GM19099 (cell line): ENCODE measurements around the gene OR5K4.

ENCODE experiments used
- POLR2A ChIP-seq: IDR thresholded peaks from 3 replicates; pipeline ENCODE4 v1.6.1; 2011; ENCODE audit warnings: low read depth; ENCODE audit not compliant: insufficient read length; ENCODE audit errors: extremely low read depth

Gene OR5K4, protein sequence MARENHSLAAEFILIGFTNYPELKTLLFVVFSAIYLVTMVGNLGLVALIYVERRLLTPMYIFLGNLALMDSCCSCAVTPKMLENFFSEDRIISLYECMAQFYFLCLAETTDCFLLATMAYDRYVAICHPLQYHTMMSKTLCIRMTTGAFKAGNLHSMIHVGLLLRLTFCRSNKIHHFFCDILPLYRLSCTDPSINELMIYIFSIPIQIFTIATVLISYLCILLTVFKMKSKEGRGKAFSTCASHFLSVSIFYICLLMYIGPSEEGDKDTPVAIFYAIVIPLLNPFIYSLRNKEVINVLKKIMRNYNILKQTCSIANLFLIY

GRCh38 chr3:98353554-98353953 lies at the start of gene OR5K4:
Gene OR5K4, plus strand, starts transcription at chr3:98353854. Its CDS starts 0 bp downstream, at chr3:98353854.
- TF ChIP-seq POLR2A = no peak

GRCh38 chr3:98322101-98322500 lies 31.6 kb upstream of the OR5K4 start:
- no peak for TF ChIP-seq POLR2A

DNA sequence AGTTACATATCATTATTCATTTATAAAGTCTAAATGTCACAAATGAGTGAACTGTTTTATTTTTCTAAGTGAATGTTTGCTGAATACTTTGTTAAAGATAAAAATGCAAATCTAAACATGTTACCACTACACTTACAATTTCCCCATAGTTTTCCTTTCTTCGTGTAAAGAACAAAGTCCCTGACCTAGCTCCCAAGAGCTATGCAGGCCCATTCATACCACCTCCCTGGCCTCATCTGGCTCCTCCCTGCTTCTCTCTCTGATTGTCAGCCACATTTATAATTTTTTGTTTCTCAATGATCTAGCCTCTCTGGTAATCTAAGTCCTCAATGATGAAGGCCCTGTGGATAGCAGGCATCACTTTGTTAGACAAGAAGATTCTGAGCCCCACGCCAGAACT lies 31.0 kb upstream of the OR5K4 start:
- TF ChIP-seq POLR2A = no peak

DNA sequence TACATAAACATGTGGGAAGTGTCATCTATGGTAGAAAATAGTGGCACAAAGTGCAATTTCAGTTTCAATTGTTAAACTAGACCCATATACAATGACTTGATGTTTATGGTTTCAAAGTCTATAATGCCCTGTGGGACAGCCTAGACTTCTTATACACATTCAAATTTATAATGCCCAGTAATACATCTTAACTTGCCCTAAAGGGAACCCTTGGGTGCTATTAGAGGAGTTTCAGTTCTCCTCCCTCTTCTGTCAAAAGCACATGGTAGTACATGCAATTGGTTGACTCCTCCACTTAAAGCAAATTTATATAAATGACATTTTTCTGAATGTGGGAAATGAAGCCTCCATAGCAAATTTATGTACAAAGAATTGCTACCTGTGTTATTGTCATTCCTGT lies 30.2 kb upstream of the OR5K4 start:
- no peak for TF ChIP-seq POLR2A

- TF ChIP-seq POLR2A = no peak
Measured at GRCh38 chr3:98325055-98325454, 28.6 kb upstream of the OR5K4 start.

DNA sequence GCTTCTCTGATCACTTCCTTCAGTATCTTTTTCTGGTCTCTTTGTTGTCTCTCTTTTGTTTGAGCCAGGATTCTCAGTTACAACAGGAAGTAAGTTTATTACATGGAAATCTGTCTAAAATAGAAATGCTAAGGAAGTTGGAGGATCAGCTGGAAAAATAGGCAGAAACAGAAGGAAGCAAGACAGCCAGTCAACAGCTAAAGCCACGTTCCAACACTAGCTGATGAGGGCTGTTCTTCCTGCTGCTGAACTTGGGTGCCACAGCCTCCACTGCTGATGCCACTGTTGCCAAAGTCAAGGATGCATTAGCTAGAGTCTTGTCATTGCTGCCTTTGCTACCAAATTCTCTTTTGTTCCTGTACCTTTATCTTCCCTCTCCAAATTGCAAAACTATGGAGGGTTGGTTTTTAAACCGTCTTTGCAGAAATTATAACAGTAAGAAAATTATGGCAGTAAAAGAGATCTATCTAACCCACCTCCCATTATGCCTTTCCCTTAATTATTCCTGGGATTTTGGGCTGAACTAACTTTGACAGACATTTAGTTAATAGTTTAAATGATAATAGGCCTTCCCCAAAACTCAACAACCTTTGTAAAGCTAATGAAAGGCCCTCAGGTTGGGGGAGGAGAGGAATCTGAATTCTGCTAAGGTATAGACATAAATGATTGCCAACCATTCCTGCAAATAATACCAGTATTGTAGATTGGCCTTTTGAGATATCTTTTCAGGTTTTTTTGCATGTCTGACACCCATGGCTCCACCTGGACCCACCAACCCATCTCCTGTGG lies 27.4 kb upstream of the OR5K4 start:
- no peak for TF ChIP-seq POLR2A

GRCh38 chr3:98326945-98327344 lies 26.7 kb upstream of the OR5K4 start:
- no peak for TF ChIP-seq POLR2A

GRCh38 chr3:98328933-98329332 lies 24.7 kb upstream of the OR5K4 start:
- no peak for TF ChIP-seq POLR2A

DNA sequence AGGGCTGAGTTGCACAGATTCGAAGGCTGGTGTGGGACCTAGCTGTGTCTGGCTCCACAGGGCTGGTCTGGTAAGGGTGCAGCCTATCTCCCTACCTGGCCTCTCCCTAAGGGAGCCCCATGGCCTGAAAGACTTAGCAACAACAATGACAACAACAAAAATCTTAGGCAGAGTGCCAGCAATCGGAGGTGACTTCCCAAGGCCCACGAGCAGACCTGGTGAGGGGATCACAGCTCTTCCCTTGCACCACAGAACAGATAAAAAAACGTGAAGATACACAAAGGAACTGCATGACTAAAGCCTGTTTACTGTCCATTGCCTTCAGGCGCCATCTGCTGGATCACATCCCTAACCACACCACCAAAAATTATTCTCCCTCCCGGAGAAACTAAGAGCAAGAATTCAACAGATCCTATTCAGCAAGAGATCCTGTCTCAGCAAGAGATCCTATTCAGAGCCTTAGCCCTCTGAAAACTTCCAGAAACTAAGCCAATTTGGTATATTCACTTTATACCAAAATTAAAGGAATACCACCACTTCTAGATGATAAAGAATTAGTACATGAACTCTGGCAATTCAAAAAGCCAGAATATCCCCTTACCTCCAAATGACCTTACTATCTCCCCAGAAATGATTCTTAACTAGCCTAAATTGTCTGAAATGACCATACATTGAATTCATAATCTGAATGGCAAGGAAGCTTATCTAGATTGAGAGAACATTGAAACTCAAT lies 24.1 kb upstream of the OR5K4 start:
- no peak for TF ChIP-seq POLR2A

GRCh38 chr3:98331329-98331728 lies 22.3 kb upstream of the OR5K4 start:
- no peak for TF ChIP-seq POLR2A

DNA sequence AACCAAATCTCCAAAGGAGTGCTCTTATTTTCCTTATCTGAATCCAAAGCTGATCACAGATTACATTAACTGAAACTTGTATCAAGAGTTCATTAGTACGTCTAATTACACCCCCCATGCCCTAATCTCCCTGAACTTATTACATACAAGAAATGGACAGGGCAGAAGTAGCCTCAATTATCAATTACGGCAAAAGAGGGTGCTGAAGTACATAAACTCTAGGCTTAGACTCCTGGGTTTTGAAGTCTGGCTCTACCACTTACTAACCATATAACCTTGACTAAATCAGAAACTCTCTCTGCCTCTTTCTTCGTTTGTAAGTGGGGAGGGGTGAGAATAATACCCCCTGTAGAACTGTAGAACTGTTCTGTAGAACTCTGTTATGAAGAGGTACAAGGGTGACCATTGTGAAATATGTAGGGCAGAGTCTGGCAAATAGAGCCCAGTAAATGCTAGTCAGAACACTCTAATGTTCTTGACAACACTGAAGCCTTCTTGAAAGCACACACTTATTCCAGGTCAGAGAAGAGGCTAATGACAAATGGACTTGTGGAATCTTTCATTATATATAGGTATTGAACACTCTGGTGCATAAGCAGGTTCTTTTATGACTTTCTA lies 19.6 kb upstream of the OR5K4 start:
- no peak for TF ChIP-seq POLR2A

GRCh38 chr3:98339031-98339430 lies 14.6 kb upstream of the OR5K4 start:
- no peak for TF ChIP-seq POLR2A

DNA sequence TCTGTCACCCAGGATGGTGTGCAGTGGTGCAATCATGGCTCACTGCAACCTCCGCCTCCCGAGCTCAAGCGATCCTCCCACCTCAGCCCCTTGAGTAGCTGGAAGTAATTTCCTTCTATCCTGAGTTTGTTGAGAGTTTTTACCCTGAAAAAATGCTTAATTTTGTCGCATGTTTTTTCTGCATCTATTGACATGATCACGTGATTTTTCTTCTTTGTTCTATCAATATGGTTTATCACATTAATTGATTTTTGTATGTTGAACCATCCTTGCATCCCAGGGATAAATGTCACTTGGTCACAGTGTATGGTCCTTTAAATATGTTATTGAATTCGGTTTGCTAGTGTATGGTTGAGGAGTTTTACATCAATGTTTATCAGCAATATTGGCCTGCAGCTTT lies 11.9 kb upstream of the OR5K4 start:
- TF ChIP-seq POLR2A = no peak

- TF ChIP-seq POLR2A = no peak
Measured at GRCh38 chr3:98343647-98344507, 9.8 kb upstream of the OR5K4 start.
